PC-9 (cell line): ENCODE data around the gene KCNH1.

Source experiments
- CTCF ChIP-seq: fragments of 200-600 bp; sonication (generic); conservative IDR thresholded peaks from 2 replicates; pipeline ENCODE4 v1.6.1; 2017; ENCODE audit warnings: mixed run types, antibody characterized with exemption, mild to moderate bottlenecking, moderate library complexity
- EZH2 ChIP-seq: fragments of 200-600 bp; sonication (generic); IDR thresholded peaks from 2 replicates; pipeline ENCODE4 v1.8.0; 2017; ENCODE audit warnings: antibody characterized with exemption, low read depth

DNA sequence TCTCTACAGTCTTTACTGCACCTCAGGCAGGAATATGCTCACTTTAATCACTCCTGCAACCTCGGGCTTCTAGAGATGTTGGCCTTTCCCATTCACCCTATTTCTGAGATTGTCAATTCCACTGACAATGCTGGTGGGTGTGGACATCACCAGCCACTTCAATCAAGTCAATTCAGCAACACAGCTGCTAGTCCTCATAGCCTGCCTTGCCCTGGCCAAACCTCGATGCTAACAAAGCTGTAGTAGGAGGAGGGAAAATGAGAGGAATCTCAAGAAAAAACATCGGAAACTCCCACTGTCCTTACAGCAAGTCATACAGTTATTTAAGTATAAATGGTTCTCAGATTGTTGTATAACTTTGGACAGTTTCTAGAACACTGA, 155.0 kb downstream of the KCNH1 start:
- TF ChIP-seq CTCF, result no peak
- no peak for TF ChIP-seq EZH2
